Panc1 (cell line): ENCODE results near the gene RNF130. TPM values are rescaled to one million over a fixed set of nuclear protein-coding genes. Genes with fewer than 3 reads are reported as not detected.
"Not testable (repeated sequence)": the region's sequence is repeated elsewhere in the genome, so short reads cannot be mapped to it uniquely, and the experiment has no call there.

ENCODE experiments used
- ATAC-seq: fragments of 200-7000 bp; cut with Tn5 transposase; 2 replicates; pipeline ENCODE4 v1.9.1; 2020; ENCODE audit warnings: mild to moderate bottlenecking, moderate library complexity
- BruUV-seq: library from RNA; stranded (reverse); fragments of 400-500 nt; replicated peaks from 2 replicates; lab custom pipeline; 2021; lab: Mats Ljungman, UMichigan
- CTCF ChIA-PET: fragments of 300-600 bp; sonication (Branson Sonifier 250); formaldehyde crosslinking; loops from one replicate; lab custom pipeline; 2022; ENCODE audit warnings: antibody characterized with exemption; lab: Charles Lee
- POLR2A ChIA-PET: fragments of 300-600 bp; sonication (Branson Sonifier 250); formaldehyde crosslinking; loops from one replicate; lab custom pipeline; 2022; ENCODE audit warnings: antibody characterized with exemption; lab: Charles Lee
- DNase-seq: peaks from one replicate; pipeline ENCODE4 v3.0.0-alpha.2; 2010; ENCODE audit warnings: low read depth, low spot score
- H3K27ac ChIP-seq: 2 replicates; pipeline ENCODE4 v1.5.1; 2011; ENCODE audit warnings: mild to moderate bottlenecking, low read length, inconsistent platforms
- H3K27me3 ChIP-seq: fragments of 200-500 bp; sonication (Bioruptor generic); 2 replicates; pipeline ENCODE4 v1.6.0; 2014; ENCODE audit warnings: low read length, inconsistent platforms; ENCODE audit not compliant: control insufficient read depth, insufficient read depth
- H3K36me3 ChIP-seq: fragments of 200-500 bp; sonication (Bioruptor generic); 2 replicates; pipeline ENCODE4 v1.5.1; 2014; ENCODE audit warnings: inconsistent platforms, mild to moderate bottlenecking, low read length, moderate library complexity; ENCODE audit not compliant: control insufficient read depth, insufficient read depth
- H3K4me1 ChIP-seq: 2 replicates; pipeline ENCODE4 v1.5.1; 2011; ENCODE audit warnings: inconsistent platforms, mild to moderate bottlenecking, low read length, moderate library complexity; ENCODE audit not compliant: control insufficient read depth, insufficient read depth
- H3K4me3 ChIP-seq, 2 experiments: 2 replicates each; pipeline ENCODE4 v1.5.1; 2011 to 2012; ENCODE audit warnings: low read depth in 2 of 2, low read length in 2 of 2, mild to moderate bottlenecking in 2 of 2, inconsistent platforms in 1 of 2, moderate library complexity in 1 of 2
- H3K9me3 ChIP-seq: fragments of 200-500 bp; sonication (Bioruptor generic); 2 replicates; pipeline ENCODE4 v1.5.1; 2014; ENCODE audit warnings: low read depth, mild to moderate bottlenecking, inconsistent platforms, low read length, moderate library complexity; ENCODE audit not compliant: control insufficient read depth, insufficient read depth
- CTCF ChIP-seq: fragments of 450-650 bp; IDR thresholded peaks from 2 replicates; pipeline ENCODE4 v1.5.1; 2017; ENCODE audit warnings: mild to moderate bottlenecking
- POLR2AphosphoS5 ChIP-seq: IDR thresholded peaks from 2 replicates; pipeline ENCODE4 v1.6.1; 2012; ENCODE audit warnings: mild to moderate bottlenecking, low read depth, low read length, moderate library complexity
- REST ChIP-seq, 2 experiments: IDR thresholded peaks; 2 replicates each; pipeline ENCODE4 v1.6.1; 2011 to 2012; ENCODE audit warnings: low read depth in 2 of 2, control low read depth in 1 of 2, low read length in 1 of 2, mild to moderate bottlenecking in 1 of 2, moderate library complexity in 1 of 2; ENCODE audit not compliant: insufficient read depth in 1 of 2
- SIN3A ChIP-seq: IDR thresholded peaks from 2 replicates; pipeline ENCODE4 v1.6.1; 2012; ENCODE audit warnings: low read depth, mild to moderate bottlenecking, low read length, moderate library complexity, borderline replicate concordance; ENCODE audit not compliant: insufficient read depth
- TCF7L2 ChIP-seq: IDR thresholded peaks from 2 replicates; pipeline ENCODE4 v1.6.1; 2011; ENCODE audit warnings: mild to moderate bottlenecking, low read depth, low read length, inconsistent platforms
- in situ Hi-C: cut with HindIII; loops from 2 replicates; pipeline ENCODE4 v1.10.0; 2016; ENCODE audit warnings: low sequenced_read_pairs, low pct_unique_long_range_greater_than_20kb
- intact Hi-C: fragments of 100-400 bp; cut with micrococcal nuclease; formaldehyde crosslinking; loops from one replicate; pipeline ENCODE4 v1.10.0; 2022; ENCODE audit not compliant: unreplicated experiment
- total RNA-seq: library from RNA; stranded (reverse); gene quantifications from one replicate; pipeline ENCODE4 v1.2.1, GENCODE V29; 2021; ENCODE audit not compliant: unreplicated experiment

The RNF130 gene
- total RNA-seq, 1 experiment from 2014 or later, result 73.1 TPM

- Histone ChIP-seq H3K4me3 (no peak overlapping the region), H3K27ac (no peak overlapping the region), H3K9me3 (no peaks in the 10 kb centered on the region), H3K4me1 (no peaks in the 10 kb centered on the region), H3K36me3 (no peaks in the 10 kb centered on the region), H3K27me3 (no peaks in the 10 kb centered on the region)
- intact Hi-C loops (no loop called here), in situ Hi-C loops (no loop called here)
- CTCF ChIA-PET, result interaction anchor here (0.7 kb wide), 3 partner anchors 20 to 130 kb away, joined by 4 to 5 read pairs (median 4); no protein-coding TSS in a partner anchor
- TF ChIP-seq POLR2AphosphoS5 (no peak), REST (IDR thresholded peaks at IDR 0.05; ENCODE audit: insufficient read depth in 1 of 2, low read depth in 2 of 2, low read length in 1 of 2) (no peak), TCF7L2 (no peak), CTCF (no peak), SIN3A (no peak)
- POLR2A ChIA-PET, result no interaction called here
- no peak for DNase-seq
- BruUV-seq, result no TSS peak
- ATAC-seq, result no peak
Observed at GRCh38 chr5:179998485-179998884, 73.1 kb downstream of the RNF130 start.

- BruUV-seq, result no TSS peak
- no peak for ATAC-seq
- H3K4me1 ChIP-seq, result no peaks in the 10 kb centered on the region
- H3K4me3 ChIP-seq, result no peak overlapping the region
- intact Hi-C loops (no loop called here), in situ Hi-C loops (no loop called here)
- no peak overlapping the region for H3K27ac ChIP-seq
- no peak for DNase-seq
- ChIA-PET CTCF (no interaction called here), POLR2A (no interaction called here)
- no peaks in the 10 kb centered on the region for H3K9me3 ChIP-seq
- TF ChIP-seq SIN3A (no peak), REST (IDR thresholded peaks at IDR 0.05; ENCODE audit: insufficient read depth in 1 of 2, low read depth in 2 of 2, low read length in 1 of 2) (no peak), CTCF (no peak), TCF7L2 (no peak), POLR2AphosphoS5 (no peak)
- no peaks in the 10 kb centered on the region for H3K36me3 ChIP-seq
- H3K27me3 ChIP-seq, result no peaks in the 10 kb centered on the region
Observed at GRCh38 chr5:179994583-179995323, 76.8 kb downstream of the RNF130 start.

GRCh38 chr5:179992855-179993254 lies 78.7 kb downstream of the RNF130 start:
- ATAC-seq, BruUV-seq, H3K9me3 ChIP-seq, CTCF ChIA-PET, H3K4me1 ChIP-seq, POLR2A ChIA-PET, in situ Hi-C loops, H3K27ac ChIP-seq, H3K4me3 ChIP-seq, H3K36me3 ChIP-seq, H3K27me3 ChIP-seq, intact Hi-C loops, DNase-seq: not testable (repeated sequence)
